Endodermal cell (in vitro differentiated cells): ENCODE data around the gene GOLIM4. TPM values are rescaled to one million over a fixed set of nuclear protein-coding genes. Genes with fewer than 3 reads are reported as not detected.

ENCODE experiments used
- DNase-seq: peaks from one replicate; pipeline ENCODE4 v3.0.0-alpha.2; 2017
- H3K27ac ChIP-seq: 2 replicates; pipeline ENCODE4 v1.5.1; 2013; ENCODE audit warnings: mild to moderate bottlenecking, low read depth, low read length, moderate library complexity
- H3K27me3 ChIP-seq: 2 replicates; pipeline ENCODE4 v1.6.1; 2013; ENCODE audit warnings: mild to moderate bottlenecking, low read length, moderate library complexity; ENCODE audit not compliant: insufficient read depth, control insufficient read depth, poor library complexity, severe bottlenecking
- H3K36me3 ChIP-seq: 2 replicates; pipeline ENCODE4 v1.7.0; 2013; ENCODE audit warnings: mild to moderate bottlenecking, low read length, moderate library complexity; ENCODE audit not compliant: control insufficient read depth, insufficient read depth
- H3K4me1 ChIP-seq: one replicate; pipeline ENCODE4 v1.7.0; 2013; ENCODE audit warnings: low read length; ENCODE audit not compliant: control insufficient read depth, insufficient read depth
- H3K4me3 ChIP-seq: 2 replicates; pipeline ENCODE4 v1.5.1; 2013; ENCODE audit warnings: mild to moderate bottlenecking, low read length, moderate library complexity
- H3K9ac ChIP-seq: 2 replicates; pipeline ENCODE4 v1.6.1; 2013; ENCODE audit warnings: mild to moderate bottlenecking, low read length, moderate library complexity; ENCODE audit not compliant: poor library complexity, severe bottlenecking; ENCODE audit errors: extremely low read depth
- H3K9me3 ChIP-seq: 2 replicates; pipeline ENCODE4 v1.6.1; 2013; ENCODE audit warnings: mild to moderate bottlenecking, low read length, moderate library complexity; ENCODE audit not compliant: control insufficient read depth
- H3K27ac Mint-ChIP-seq: 2 replicates; pipeline ENCODE4 v1.8.0; 2020; ENCODE audit warnings: mixed read lengths
- H3K27me3 Mint-ChIP-seq: 2 replicates; pipeline ENCODE4 v1.8.0; 2021; ENCODE audit warnings: mild to moderate bottlenecking, mixed read lengths; ENCODE audit not compliant: insufficient read depth
- H3K36me3 Mint-ChIP-seq: 2 replicates; pipeline ENCODE4 v1.8.0; 2020; ENCODE audit warnings: low read depth, mixed read lengths
- H3K4me1 Mint-ChIP-seq: 2 replicates; pipeline ENCODE4 v1.8.0; 2020; ENCODE audit warnings: mixed read lengths
- H3K4me3 Mint-ChIP-seq: 2 replicates; pipeline ENCODE4 v1.8.0; 2020; ENCODE audit warnings: mild to moderate bottlenecking, moderate library complexity, mixed read lengths
- H3K9me3 Mint-ChIP-seq: 2 replicates; pipeline ENCODE4 v1.8.0; 2020; ENCODE audit warnings: mild to moderate bottlenecking, mixed read lengths
- WGBS, 2 experiments: methylation state at CpG; one replicate each; pipeline versions ENCODE4 v1.1.5 to v1.1.7; 2013; ENCODE audit warnings: missing lambda C conversion rate in 2 of 2, mixed read lengths in 1 of 2; ENCODE audit not compliant: insufficient coverage in 1 of 2, insufficient read length in 1 of 2; 5-methylcytosine and 5-hydroxymethylcytosine counted together
- total RNA-seq, 2 donors: library from RNA; stranded (reverse); fragmentation: NEBNext Ultra II Directional in 1 of 2; extraction: Animal tissue kit (Norgen Biotek cat#: 25700) in 1 of 2; gene quantifications; 2 replicates in 1 of 2; 3 replicates in 1 of 2; pipeline ENCODE4 v1.2.1, GENCODE V29; 2021
- TF ChIP-seq, protein P1 (sequence below): fragments of 200-600 bp; sonication (generic); conservative IDR thresholded peaks from 2 replicates; pipeline ENCODE4 v1.5.0; 2021; ENCODE audit warnings: antibody characterized with exemption, mild to moderate bottlenecking

Gene GOLIM4
- total RNA-seq, 2 donors from 2014 or later = 19.3 to 19.9 TPM

DNA sequence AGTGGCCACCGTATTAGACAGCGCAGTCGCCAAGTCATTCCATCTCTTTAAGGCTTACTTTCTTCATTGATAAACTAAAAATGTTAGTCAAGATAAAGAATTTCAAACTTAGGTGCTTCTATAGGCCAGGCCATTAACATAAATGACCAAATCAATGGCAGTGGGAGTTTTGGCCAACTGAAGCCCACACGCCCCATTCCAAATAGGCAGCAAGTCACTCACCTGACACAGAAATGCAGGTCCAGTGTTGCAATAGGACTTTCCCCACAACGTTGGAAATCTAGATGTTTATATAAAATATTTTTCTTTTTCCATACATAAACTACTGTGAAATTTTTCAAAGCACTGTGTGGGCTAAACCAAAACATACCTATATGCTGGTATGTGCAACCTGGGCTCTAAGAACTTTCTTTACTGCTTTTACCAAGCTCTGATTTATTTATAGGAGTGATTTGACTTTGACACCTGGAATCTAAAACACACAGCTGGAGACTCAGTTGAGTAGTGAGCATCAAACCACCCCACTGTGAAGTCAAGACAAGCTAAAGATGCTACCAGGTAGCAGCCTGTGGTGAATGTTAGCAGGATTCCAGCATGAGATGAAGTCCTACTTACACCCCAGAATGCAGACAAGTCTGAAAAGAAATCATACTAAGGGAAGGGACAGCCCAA, 15.1 kb downstream of the GOLIM4 start:
- DNase-seq = peak; percentile 54
- no peaks in the 10 kb centered on the region for H3K9me3 Mint-ChIP-seq
- Histone ChIP-seq H3K9ac (no peak overlapping the region), H3K4me1 (peaks cover 20% of the 10 kb centered on the region), H3K9me3 (no peaks in the 10 kb centered on the region), H3K27me3 (no peaks in the 10 kb centered on the region), H3K36me3 (no peaks in the 10 kb centered on the region), H3K4me3 (no peak overlapping the region), H3K27ac (no peak overlapping the region)
- H3K36me3 Mint-ChIP-seq = peaks cover 4% of the 10 kb centered on the region
- H3K27ac Mint-ChIP-seq = no peak overlapping the region
- H3K27me3 Mint-ChIP-seq = no peaks in the 10 kb centered on the region
- peaks cover 35% of the 10 kb centered on the region for H3K4me1 Mint-ChIP-seq
- no peak overlapping the region for H3K4me3 Mint-ChIP-seq
- 87 to 100% methylated on average over 2 to 5 of the region's 5 CpGs for WGBS, 2 experiments
- TF ChIP-seq, protein P1, sequence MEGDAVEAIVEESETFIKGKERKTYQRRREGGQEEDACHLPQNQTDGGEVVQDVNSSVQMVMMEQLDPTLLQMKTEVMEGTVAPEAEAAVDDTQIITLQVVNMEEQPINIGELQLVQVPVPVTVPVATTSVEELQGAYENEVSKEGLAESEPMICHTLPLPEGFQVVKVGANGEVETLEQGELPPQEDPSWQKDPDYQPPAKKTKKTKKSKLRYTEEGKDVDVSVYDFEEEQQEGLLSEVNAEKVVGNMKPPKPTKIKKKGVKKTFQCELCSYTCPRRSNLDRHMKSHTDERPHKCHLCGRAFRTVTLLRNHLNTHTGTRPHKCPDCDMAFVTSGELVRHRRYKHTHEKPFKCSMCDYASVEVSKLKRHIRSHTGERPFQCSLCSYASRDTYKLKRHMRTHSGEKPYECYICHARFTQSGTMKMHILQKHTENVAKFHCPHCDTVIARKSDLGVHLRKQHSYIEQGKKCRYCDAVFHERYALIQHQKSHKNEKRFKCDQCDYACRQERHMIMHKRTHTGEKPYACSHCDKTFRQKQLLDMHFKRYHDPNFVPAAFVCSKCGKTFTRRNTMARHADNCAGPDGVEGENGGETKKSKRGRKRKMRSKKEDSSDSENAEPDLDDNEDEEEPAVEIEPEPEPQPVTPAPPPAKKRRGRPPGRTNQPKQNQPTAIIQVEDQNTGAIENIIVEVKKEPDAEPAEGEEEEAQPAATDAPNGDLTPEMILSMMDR = peak; percentile 12

DNA sequence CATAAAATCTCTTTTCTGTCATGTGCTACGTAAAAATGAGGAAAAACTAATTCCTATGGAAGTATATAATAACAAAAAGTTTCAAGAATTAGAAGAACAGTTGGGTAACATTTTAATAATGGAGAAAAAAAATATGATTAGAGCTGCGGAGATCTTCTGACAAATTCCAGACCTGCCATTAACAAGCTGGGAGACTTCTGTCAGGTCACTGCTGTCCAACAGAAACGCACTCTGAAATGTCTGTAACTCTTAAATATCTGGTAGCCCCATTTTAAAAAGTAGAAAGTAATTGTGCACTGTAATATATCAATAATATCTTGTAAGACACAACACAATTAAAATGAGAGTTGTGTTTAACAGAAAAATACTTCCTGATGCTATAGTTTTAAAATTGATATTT, 15.7 kb downstream of the GOLIM4 start:
- H3K27ac Mint-ChIP-seq = no peak overlapping the region
- H3K9ac ChIP-seq = no peak overlapping the region
- WGBS, 2 experiments = 88 to 100% methylated on average over 1 to 2 of the region's 3 CpGs

DNA sequence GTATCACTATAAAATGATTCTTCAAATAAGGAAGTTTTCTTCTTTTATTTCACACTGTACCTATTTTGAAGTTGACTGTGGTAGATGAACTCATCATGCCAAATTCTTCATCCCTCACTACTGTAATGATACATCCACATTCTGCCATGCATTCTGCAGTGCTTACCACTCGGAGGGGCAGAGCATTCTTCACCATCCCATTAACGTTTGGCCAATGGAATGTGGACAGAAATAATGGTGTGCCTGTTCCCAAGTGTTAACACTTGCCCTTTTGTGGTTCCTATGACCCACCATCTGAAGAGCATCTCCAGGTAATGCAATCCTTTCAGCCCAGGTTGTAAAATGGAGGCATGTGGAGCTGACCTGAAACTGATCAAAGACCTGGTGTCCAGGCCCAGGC, 18.6 kb downstream of the GOLIM4 start:
- no peak overlapping the region for H3K4me3 Mint-ChIP-seq
- DNase-seq = no peak
- peaks cover 4% of the 10 kb centered on the region for H3K36me3 Mint-ChIP-seq
- Histone ChIP-seq H3K9me3 (no peaks in the 10 kb centered on the region), H3K27me3 (no peaks in the 10 kb centered on the region), H3K4me3 (no peak overlapping the region), H3K27ac (no peak overlapping the region), H3K36me3 (no peaks in the 10 kb centered on the region), H3K4me1 (peaks cover 13% of the 10 kb centered on the region), H3K9ac (no peak overlapping the region)
- peaks cover 13% of the 10 kb centered on the region for H3K4me1 Mint-ChIP-seq
- H3K27me3 Mint-ChIP-seq = no peaks in the 10 kb centered on the region
- TF ChIP-seq, protein P1 = no peak
- H3K27ac Mint-ChIP-seq = no peak overlapping the region
- 86 to 93% methylated on average over 2 of the region's 2 CpGs for WGBS, 2 experiments
- H3K9me3 Mint-ChIP-seq = no peaks in the 10 kb centered on the region

More for the DNA sequence above, 15.7 kb downstream of the GOLIM4 start:
- no peak overlapping the region for H3K4me3 ChIP-seq
- H3K9me3 ChIP-seq = no peaks in the 10 kb centered on the region
- no peaks in the 10 kb centered on the region for H3K27me3 Mint-ChIP-seq
- no peaks in the 10 kb centered on the region for H3K36me3 ChIP-seq
- DNase-seq = no peak
- no peak overlapping the region for H3K27ac ChIP-seq
- H3K9me3 Mint-ChIP-seq = no peaks in the 10 kb centered on the region
- no peak overlapping the region for H3K4me3 Mint-ChIP-seq
- H3K27me3 ChIP-seq = no peaks in the 10 kb centered on the region
- peaks cover 18% of the 10 kb centered on the region for H3K4me1 ChIP-seq
- H3K4me1 Mint-ChIP-seq = peaks cover 32% of the 10 kb centered on the region
- H3K36me3 Mint-ChIP-seq = peaks cover 4% of the 10 kb centered on the region
- TF ChIP-seq, protein P1 = no peak
